DMS 273 (cell line): ENCODE data around the gene MICU1.
"Not testable (repeated sequence)": the region's sequence is repeated elsewhere in the genome, so short reads cannot be mapped to it uniquely, and the experiment has no call there.

Source experiments
- DNase-seq: peaks from one replicate; lab custom pipeline; 2025; ENCODE audit not compliant: unreplicated experiment; lab: John Stamatoyannopoulos, UW

Gene MICU1

GRCh38 chr10:72390764-72391163, 235.1 kb downstream of the MICU1 start:
- no peak for DNase-seq

GRCh38 chr10:72389716-72390115, 236.2 kb downstream of the MICU1 start:
- no peak for DNase-seq

- DNase-seq = no peak
Observed at GRCh38 chr10:72389014-72389413, 236.9 kb downstream of the MICU1 start.

GRCh38 chr10:72388062-72388461, 237.8 kb downstream of the MICU1 start:
- no peak for DNase-seq

- peak; percentile 9 for DNase-seq
Observed at GRCh38 chr10:72386916-72387586, 238.8 kb downstream of the MICU1 start.

GRCh38 chr10:72385724-72386123, 240.2 kb downstream of the MICU1 start:
- DNase-seq = no peak

- not testable (repeated sequence) for DNase-seq
Observed at GRCh38 chr10:72384982-72385381, 240.9 kb downstream of the MICU1 start.

GRCh38 chr10:72379776-72380175, 246.1 kb downstream of the MICU1 start:
- DNase-seq = no peak

GRCh38 chr10:72379062-72379461, 246.8 kb downstream of the MICU1 start:
- DNase-seq = no peak

- peak; percentile 14 for DNase-seq
Observed at GRCh38 chr10:72375585-72375984, 250.3 kb downstream of the MICU1 start.

GRCh38 chr10:72375173-72375572, 250.7 kb downstream of the MICU1 start:
- DNase-seq = no peak

GRCh38 chr10:72370201-72370722, 255.6 kb downstream of the MICU1 start:
- DNase-seq = no peak

GRCh38 chr10:72367301-72367960, 258.4 kb downstream of the MICU1 start:
- no peak for DNase-seq

- no peak for DNase-seq
Observed at GRCh38 chr10:72365106-72365895, 260.6 kb downstream of the MICU1 start.

GRCh38 chr10:72364239-72364777, 261.6 kb downstream of the MICU1 start:
- peak; percentile 96 for DNase-seq

- no peak for DNase-seq
Observed at GRCh38 chr10:72356987-72357386, 268.9 kb downstream of the MICU1 start.

- DNase-seq = no peak
Observed at GRCh38 chr10:72356115-72356514, 269.8 kb downstream of the MICU1 start.

- DNase-seq = no peak
Observed at GRCh38 chr10:72355214-72355555, 270.7 kb downstream of the MICU1 start.

- peak; percentile 97 for DNase-seq
Observed at GRCh38 chr10:72354356-72355213, 271.3 kb downstream of the MICU1 start, which contains the start of gene DNAJB12. TSS of gene DNAJB12 (minus strand) at chr10:72354919. CDS start at chr10:72354897, 22 bp downstream.

- DNase-seq = no peak
Observed at GRCh38 chr10:72353965-72354355, 271.9 kb downstream of the MICU1 start.
